Activated CD4-positive, alpha-beta T cell treated with anti-CD3 and anti-CD28 coated beads for 4 hours (primary cell): Measurements from ENCODE around the gene MISP3.

ENCODE experiments used
- DNase-seq, 2 donors: peaks; one replicate each; pipeline ENCODE4 v3.0.0-alpha.2; 2020

The MISP3 gene

GRCh38 chr19:14054099-14054498 is 18.5 kb upstream of the MISP3 start:
- no peak for DNase-seq

GRCh38 chr19:14054721-14055120 is 17.9 kb upstream of the MISP3 start:
- DNase-seq: no peak

GRCh38 chr19:14055396-14055795 is 17.2 kb upstream of the MISP3 start:
- DNase-seq: no peak

GRCh38 chr19:14056069-14056666 is 16.4 kb upstream of the MISP3 start:
- DNase-seq: no peak

GRCh38 chr19:14056741-14057356 is 15.7 kb upstream of the MISP3 start:
- no peak for DNase-seq

- DNase-seq: no peak
These were observed 14.1 kb upstream of the MISP3 start for GRCh38 chr19:14058182-14059092.

GRCh38 chr19:14059093-14059480 is 13.5 kb upstream of the MISP3 start:
- peak; percentile 44 to 54 for DNase-seq

GRCh38 chr19:14059652-14060155 is 12.9 kb upstream of the MISP3 start:
- DNase-seq: no peak

- DNase-seq: no peak
These were observed 11.4 kb upstream of the MISP3 start for GRCh38 chr19:14061081-14061749.

- no peak for DNase-seq
These were observed 10.6 kb upstream of the MISP3 start, which contains the start of gene PALM3 for GRCh38 chr19:14061751-14062557. PALM3 (minus strand) TSS chr19:14062076; CDS start chr19:14061980, 96 bp downstream.

GRCh38 chr19:14062558-14062855 is 10.1 kb upstream of the MISP3 start:
- DNase-seq: no peak

- DNase-seq: no peak
These were observed 9.5 kb upstream of the MISP3 start for GRCh38 chr19:14063105-14063504.

- no peak for DNase-seq
These were observed 6.5 kb upstream of the MISP3 start for GRCh38 chr19:14066134-14066533.

GRCh38 chr19:14070268-14071050 is 2.1 kb upstream of the MISP3 start:
- DNase-seq: no peak

- DNase-seq: peak; percentile 67 to 71
These were observed 807 bp downstream of the MISP3 start for GRCh38 chr19:14073261-14073924.

- peak; percentile 27 to 34 for DNase-seq
These were observed 1.6 kb downstream of the MISP3 start for GRCh38 chr19:14073925-14074838.

- no peak for DNase-seq
These were observed 5.8 kb downstream of the MISP3 start for GRCh38 chr19:14078411-14078810.

- peak; percentile 99 for DNase-seq
These were observed 8.6 kb downstream of the MISP3 start for GRCh38 chr19:14080887-14081796.
